GM12864 (cell line): ENCODE results near the gene MMP14.

Source experiments
- DNase-seq: peaks from one replicate; pipeline ENCODE4 v3.0.0-alpha.2; 2011; ENCODE audit warnings: low read depth
- H3K4me3 ChIP-seq: 2 replicates; pipeline ENCODE4 v1.5.1; 2011; ENCODE audit warnings: mild to moderate bottlenecking, low read depth, low read length, control low read depth
- TF ChIP-seq, protein P1 (sequence below): IDR thresholded peaks from 2 replicates; pipeline ENCODE4 v1.5.1; 2011; ENCODE audit warnings: low read depth, mild to moderate bottlenecking, moderate library complexity, low read length, control low read depth, inconsistent platforms; ENCODE audit errors: missing control alignments

The MMP14 gene

DNA sequence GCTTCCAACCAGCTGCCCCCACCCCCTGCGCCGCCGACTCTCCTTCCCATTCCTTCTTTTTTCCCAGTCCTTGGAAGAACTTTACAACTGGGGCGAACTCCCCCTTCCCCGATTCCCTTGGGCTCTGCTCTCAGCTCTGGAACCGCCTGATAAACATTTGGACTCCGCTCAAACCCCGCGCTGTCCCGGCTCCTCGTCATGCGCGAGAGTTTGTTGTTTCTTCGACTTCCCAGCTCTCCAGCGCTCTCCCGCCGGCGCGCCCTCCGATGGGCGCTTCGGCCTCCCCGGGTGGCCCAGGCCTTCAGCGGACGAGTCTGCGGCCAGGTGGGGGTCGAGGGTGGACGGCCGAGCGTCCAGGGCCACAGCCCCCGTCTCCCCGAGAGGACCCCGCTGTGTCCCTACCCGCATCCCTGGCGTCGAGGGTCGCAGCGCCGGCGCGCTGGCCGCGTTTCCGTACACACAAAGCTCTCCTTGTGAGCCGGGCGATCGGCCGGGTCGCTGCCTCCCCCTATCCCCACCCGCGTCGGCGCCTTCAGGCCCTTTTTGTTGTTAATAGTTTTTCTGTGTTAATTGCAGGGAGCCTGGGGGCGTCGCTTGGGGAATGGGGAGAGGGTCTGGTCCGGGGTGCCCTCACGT, 847 bp downstream of the MMP14 start:
- H3K4me3 ChIP-seq = no peak overlapping the region
- DNase-seq = no peak
- TF ChIP-seq, protein P1, sequence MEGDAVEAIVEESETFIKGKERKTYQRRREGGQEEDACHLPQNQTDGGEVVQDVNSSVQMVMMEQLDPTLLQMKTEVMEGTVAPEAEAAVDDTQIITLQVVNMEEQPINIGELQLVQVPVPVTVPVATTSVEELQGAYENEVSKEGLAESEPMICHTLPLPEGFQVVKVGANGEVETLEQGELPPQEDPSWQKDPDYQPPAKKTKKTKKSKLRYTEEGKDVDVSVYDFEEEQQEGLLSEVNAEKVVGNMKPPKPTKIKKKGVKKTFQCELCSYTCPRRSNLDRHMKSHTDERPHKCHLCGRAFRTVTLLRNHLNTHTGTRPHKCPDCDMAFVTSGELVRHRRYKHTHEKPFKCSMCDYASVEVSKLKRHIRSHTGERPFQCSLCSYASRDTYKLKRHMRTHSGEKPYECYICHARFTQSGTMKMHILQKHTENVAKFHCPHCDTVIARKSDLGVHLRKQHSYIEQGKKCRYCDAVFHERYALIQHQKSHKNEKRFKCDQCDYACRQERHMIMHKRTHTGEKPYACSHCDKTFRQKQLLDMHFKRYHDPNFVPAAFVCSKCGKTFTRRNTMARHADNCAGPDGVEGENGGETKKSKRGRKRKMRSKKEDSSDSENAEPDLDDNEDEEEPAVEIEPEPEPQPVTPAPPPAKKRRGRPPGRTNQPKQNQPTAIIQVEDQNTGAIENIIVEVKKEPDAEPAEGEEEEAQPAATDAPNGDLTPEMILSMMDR = no peak

DNA sequence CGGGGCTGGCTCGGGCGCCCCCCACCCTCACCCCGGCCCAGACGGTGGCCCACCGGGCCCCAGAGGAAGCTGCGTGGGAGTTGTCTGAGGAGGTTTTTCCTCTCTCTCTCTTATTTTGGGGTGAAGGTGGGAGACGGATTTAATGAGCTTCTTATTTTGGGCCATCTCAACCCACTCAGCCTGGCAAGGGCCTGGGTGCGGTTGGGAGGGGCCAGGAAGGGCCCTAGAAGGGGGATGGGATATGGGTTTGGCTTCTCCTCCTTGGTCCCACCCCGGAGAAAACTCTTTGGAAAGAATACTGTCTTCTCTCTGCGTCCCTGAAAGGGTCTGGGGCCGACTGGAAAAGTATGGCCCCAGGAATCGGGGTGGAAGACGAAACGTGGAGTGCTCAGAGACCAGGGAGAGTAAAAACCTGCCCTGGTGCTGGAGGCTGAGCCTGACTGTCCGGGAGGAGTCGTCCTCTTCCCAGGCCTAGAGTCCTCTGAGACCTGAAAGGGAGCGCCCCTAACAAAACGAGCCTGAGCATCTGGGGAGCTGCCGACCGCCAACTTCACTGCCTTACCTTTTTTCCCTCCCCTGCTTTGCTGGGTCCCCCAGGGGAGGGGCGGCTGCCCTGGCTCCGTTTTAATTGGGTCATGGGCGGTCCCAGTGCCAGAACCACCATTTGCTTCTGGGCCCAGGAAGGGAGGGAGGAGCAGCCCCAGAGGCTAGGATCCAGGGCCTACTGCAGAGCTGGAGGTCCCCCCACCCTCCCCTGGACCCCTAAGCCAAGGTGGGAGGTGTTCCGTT, 1.6 kb downstream of the MMP14 start:
- no peak for DNase-seq
- H3K4me3 ChIP-seq = no peak overlapping the region
- TF ChIP-seq, protein P1 = no peak

DNA sequence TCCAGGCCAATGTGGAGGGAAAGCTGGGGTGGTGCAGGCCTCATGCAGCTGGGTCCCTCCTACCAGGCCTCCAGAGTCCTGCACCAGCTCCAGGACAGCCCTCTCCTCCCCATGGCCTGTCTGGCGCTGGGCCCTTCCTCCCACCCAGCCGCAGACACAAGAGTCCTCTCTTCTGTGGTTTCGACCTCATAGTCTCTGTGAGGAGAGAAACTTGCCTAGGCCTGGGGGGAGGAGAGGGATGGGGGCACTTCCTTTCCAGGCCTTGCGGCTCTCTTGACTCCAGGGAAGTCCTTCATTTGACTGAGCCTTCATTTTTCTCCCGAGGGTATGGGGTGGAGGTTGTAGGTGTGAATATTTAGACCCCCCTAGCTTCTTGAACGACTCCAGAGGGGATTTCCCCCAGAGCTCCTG, 2.3 kb downstream of the MMP14 start:
- no peak for DNase-seq
- TF ChIP-seq, protein P1 = no peak
- H3K4me3 ChIP-seq = no peak overlapping the region

DNA sequence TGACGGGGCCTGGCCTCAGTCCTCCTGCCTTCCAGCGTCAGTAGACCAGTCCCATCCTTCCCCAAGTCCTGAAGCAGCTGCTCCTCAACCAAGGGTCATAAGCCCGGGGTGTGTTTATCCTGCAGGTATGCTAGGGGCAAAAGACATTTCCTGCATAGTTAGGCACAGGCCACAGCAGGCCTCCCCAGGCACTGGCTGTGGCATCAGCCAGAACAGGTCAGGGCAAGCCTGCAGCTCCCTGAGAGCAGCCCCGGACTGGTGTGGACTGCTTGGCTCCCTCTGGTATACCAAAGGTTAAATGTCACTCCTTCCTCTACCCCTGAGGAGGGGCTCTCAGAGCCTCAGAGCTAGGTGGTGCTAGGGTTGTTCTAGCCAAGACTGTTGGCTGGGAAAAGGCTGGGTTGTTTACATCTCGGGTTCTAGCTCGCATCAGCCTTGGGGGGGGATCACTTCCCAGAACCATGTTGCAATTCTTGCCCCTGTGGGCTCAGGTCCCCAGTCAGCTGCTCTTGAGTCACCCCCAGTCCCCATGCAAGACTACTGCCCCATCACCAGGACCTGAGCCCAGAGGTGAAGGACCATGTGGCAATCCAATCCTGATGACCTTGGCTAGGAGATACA, 2.9 kb downstream of the MMP14 start:
- TF ChIP-seq, protein P1 = no peak
- no peak for DNase-seq
- H3K4me3 ChIP-seq = no peak overlapping the region

DNA sequence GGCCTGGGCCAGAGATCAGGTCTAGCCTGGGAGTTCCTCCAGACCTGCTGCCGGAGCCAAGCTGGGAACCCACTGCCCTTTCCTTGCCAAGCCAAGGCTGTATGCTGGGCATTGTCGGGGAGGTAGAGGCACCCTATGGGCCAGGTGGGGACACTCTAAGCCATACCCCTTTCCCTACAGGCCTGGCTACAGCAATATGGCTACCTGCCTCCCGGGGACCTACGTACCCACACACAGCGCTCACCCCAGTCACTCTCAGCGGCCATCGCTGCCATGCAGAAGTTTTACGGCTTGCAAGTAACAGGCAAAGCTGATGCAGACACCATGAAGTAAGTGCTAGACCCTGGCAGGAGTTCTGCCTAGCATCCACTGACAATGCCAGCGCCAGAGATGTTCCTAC, 4.9 kb downstream of the MMP14 start:
- TF ChIP-seq, protein P1 = no peak
- no peak overlapping the region for H3K4me3 ChIP-seq
- no peak for DNase-seq

DNA sequence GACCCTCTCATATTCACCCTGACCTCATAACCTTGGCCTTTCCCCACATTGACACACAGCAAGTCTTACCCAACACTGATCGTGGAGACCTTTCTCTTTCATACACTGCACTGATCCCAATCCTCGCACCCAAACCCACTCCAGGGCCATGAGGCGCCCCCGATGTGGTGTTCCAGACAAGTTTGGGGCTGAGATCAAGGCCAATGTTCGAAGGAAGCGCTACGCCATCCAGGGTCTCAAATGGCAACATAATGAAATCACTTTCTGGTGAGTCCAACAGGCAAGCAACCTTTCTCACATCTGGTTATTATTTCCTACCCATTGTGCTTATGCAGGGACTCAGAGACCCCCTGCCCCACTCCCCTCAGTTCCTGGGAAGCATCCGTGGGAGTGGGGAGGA, 5.4 kb downstream of the MMP14 start:
- DNase-seq = no peak
- TF ChIP-seq, protein P1 = no peak
- H3K4me3 ChIP-seq = no peak overlapping the region
